Stimulated activated naive CD8-positive, alpha-beta T cell treated with anti-CD3 and anti-CD28 coated beads, Interleukin-15, Interleukin-2, amounts not matched to agents 100 ng/mL and 50 ng/mL, for 24 hours (primary cell): ENCODE results near the gene COL4A2.

Experiments
- H3K27ac Mint-ChIP-seq: one replicate; pipeline ENCODE4 v1.8.0; 2021; ENCODE audit warnings: mild to moderate bottlenecking, mixed read lengths
- H3K27me3 Mint-ChIP-seq: one replicate; pipeline ENCODE4 v1.8.0; 2021; ENCODE audit warnings: mixed read lengths
- H3K36me3 Mint-ChIP-seq: one replicate; pipeline ENCODE4 v1.8.0; 2021; ENCODE audit warnings: low read depth, mixed read lengths
- H3K4me1 Mint-ChIP-seq: one replicate; pipeline ENCODE4 v1.8.0; 2021; ENCODE audit warnings: low read depth, mixed read lengths
- H3K4me3 Mint-ChIP-seq: one replicate; pipeline ENCODE4 v1.8.0; 2021; ENCODE audit warnings: mild to moderate bottlenecking, mixed read lengths
- H3K9me3 Mint-ChIP-seq: one replicate; pipeline ENCODE4 v1.8.0; 2021; ENCODE audit warnings: mixed read lengths

The COL4A2 gene

DNA sequence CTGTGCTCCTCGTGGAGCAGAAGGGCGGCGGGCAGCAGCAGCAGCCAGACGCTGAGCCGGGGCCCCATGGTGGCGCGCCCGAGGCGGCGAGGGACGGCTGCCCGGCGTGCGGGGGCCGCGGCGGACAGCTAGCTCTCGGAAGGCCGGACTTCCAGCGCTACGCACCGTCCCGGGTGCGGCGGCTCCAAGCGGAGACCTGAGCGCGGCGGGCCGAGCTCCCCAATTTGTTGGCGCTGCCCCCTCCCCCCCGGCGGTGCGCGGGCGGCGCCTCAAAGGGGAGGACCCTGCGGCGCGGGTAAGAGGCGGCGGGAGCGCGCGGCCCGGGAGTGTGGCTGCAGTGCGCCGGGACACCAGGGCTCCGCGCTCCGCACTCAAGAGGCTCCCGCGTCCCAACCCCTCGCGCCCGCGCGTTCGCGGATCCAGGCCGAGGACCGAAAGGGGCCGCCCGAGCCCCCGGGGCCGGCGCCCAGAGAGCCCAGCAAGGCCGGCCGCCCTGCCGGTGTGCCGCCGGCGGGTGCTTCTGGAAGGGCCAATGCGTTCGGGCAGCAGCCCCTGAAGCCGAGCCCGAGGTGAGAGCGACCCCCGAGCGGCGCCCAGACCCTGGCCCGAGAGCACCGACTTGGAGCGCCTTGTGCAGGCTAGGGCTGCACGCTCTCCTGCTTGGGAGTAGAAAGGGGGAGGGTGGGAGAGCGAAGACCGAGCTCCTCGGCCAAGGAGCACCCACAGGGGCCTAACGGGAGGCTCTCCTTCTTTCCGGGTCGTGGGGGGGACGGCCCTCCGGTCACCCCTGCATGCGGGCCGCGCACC, at the start of gene COL4A2, which contains the start of gene COL4A1:
COL4A2 (plus strand) TSS at position 325 of the 807 bp plus-strand sequence. CDS start 620 bp downstream, outside the sequence.
COL4A1 (minus strand) TSS at position 198 of the 807 bp plus-strand sequence; CDS start at position 68, 130 bp downstream.
- Mint-ChIP-seq H3K9me3 (no peaks in the 10 kb centered on the region), H3K36me3 (no peaks in the 10 kb centered on the region), H3K27ac (no peak within 1 kb of the TSS), H3K4me3 (no peak within 1 kb of the TSS), H3K27me3 (peaks cover 75% of the 10 kb centered on the region), H3K4me1 (peaks cover 6% of the 10 kb centered on the region)

DNA sequence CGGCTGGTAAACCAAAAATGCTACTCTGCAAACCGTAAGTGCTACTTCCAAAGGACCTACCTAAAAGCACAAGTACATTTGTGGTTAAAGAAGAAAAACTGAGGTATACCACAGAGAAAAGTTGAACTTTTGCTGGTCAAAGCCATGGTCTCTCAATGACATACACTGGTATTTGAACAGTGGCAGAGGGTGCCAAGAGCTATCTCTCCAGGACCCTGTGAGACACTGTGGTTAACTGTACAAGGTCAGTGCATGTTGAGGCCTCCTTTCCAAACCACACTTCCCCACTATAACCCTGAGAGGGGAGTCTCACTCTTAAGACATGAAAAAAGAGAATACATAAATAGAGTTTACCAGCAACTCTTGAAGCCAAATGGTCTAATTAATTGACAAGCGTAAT, 49.7 kb upstream of the COL4A2 start:
- Mint-ChIP-seq H3K4me1 (no peaks in the 10 kb centered on the region), H3K9me3 (peaks cover 5% of the 10 kb centered on the region), H3K4me3 (no peak overlapping the region), H3K36me3 (no peaks in the 10 kb centered on the region), H3K27me3 (peaks cover 29% of the 10 kb centered on the region), H3K27ac (no peak overlapping the region)

DNA sequence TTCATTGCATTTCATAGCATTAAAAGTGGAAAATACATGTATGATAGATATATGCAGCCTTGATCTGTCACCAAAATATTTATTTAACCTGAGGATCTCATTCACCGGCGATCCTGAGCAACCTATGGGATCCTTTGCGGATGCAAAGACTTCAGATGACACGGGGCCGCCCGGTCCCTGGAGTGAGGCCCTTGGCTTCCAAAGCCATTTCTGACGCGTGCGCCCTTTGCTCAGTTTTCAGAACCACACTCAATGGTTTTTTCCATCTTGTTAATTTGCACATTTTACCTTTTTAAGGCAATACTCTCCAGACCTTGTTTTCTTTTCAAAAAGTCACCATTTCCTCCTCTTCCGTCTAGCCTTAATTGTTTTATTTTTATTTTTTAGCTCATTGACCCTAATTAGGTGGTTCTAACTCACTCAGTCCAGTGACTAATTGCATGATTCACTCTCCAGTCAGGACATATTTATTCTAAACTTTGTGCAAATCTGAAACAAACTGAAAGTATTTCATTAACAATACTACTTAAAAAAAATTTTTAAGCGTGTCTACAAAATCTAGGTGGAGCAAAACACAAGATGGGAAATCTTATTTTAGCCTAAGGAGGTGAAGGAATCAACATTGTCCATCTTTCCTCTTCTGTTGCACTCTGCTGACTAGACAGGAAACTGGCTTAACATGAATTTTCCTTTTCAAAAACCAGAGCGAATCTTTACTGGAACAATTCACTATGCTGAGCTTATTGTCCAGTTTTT, 48.0 kb upstream of the COL4A2 start:
- Mint-ChIP-seq H3K9me3 (peaks cover 5% of the 10 kb centered on the region), H3K4me3 (no peak overlapping the region), H3K27ac (no peak overlapping the region), H3K27me3 (peaks cover 38% of the 10 kb centered on the region), H3K4me1 (no peaks in the 10 kb centered on the region), H3K36me3 (no peaks in the 10 kb centered on the region)

GRCh38 chr13:110259651-110260050, 47.4 kb upstream of the COL4A2 start:
- Mint-ChIP-seq H3K36me3 (no peaks in the 10 kb centered on the region), H3K9me3 (peaks cover 5% of the 10 kb centered on the region), H3K27me3 (peaks cover 38% of the 10 kb centered on the region), H3K27ac (no peak overlapping the region), H3K4me3 (no peak overlapping the region), H3K4me1 (no peaks in the 10 kb centered on the region)

DNA sequence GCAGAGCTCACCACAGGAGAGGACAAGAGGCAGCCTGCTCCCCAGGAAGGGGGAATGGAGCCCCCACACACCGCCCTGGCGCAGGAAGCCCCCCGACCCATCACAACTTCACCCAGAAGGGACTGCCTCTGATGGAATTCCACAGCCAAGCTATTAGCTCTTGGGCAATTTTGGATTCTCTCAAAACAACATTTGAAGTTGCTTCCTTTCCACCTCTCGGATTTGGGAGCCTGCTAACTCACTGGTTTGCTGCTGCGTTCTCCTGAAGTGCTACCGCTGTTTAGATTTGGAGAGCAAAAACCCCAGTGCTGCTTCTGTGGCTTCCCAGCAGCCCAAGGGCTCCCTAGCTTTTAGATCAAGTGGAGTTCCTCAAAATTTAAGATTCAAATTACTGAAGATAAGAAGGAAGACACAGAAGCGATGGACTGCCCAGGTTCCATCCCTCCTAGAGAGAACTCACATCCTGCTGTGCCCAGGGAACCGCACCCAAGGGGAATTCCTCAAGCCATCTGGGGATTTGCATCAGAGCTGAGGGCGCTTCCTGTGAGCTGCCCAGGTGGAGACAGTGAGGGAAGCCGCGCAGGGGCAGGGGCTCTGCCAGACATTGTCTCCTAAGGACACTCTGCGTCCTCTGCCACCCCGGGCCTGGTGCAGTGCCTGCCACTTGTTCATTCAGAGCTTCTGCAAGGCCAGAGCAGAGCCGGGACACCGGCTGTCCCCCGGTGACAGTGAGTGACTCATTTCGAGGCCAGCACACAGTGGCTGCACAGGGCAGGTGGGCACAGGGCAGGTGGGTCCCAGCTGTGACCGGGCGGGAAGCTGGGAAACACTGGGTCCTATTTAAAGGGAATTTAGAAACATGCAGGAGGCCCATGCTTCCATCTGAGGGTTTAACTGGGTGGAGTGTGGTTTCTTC, 45.7 kb upstream of the COL4A2 start:
- no peaks in the 10 kb centered on the region for H3K4me1 Mint-ChIP-seq
- no peaks in the 10 kb centered on the region for H3K9me3 Mint-ChIP-seq
- H3K4me3 Mint-ChIP-seq: no peak overlapping the region
- H3K27ac Mint-ChIP-seq: no peak overlapping the region
- H3K36me3 Mint-ChIP-seq: no peaks in the 10 kb centered on the region
- H3K27me3 Mint-ChIP-seq: peaks cover 34% of the 10 kb centered on the region

DNA sequence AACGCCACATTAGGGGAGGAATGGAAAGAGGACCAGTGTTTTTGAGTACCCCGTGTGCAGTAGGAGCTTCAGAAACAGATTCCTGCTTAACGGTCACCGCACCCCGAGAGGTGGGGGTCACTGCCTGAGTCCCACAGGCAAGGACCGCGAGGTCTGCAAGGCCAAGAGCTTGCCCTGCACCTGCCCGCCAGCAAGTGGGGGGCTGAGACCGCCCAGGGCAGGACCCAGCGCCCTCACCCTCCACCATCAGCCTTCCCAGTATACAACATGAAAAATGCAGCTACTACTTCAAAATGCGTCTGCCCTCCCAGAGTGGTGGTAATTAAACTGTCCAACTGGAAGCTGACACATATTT, 45.0 kb upstream of the COL4A2 start:
- H3K9me3 Mint-ChIP-seq: no peaks in the 10 kb centered on the region
- H3K27me3 Mint-ChIP-seq: peaks cover 40% of the 10 kb centered on the region
- H3K4me1 Mint-ChIP-seq: no peaks in the 10 kb centered on the region
- no peaks in the 10 kb centered on the region for H3K36me3 Mint-ChIP-seq
- no peak overlapping the region for H3K4me3 Mint-ChIP-seq
- no peak overlapping the region for H3K27ac Mint-ChIP-seq

- Mint-ChIP-seq H3K27me3 (peaks cover 40% of the 10 kb centered on the region), H3K4me1 (no peaks in the 10 kb centered on the region), H3K27ac (no peak overlapping the region), H3K4me3 (no peak overlapping the region), H3K36me3 (no peaks in the 10 kb centered on the region), H3K9me3 (no peaks in the 10 kb centered on the region)
Measured at GRCh38 chr13:110262508-110263291, 44.4 kb upstream of the COL4A2 start.

GRCh38 chr13:110263404-110263803, 43.7 kb upstream of the COL4A2 start:
- Mint-ChIP-seq H3K27ac (no peak overlapping the region), H3K27me3 (peaks cover 45% of the 10 kb centered on the region)

GRCh38 chr13:110263888-110264287, 43.2 kb upstream of the COL4A2 start:
- Mint-ChIP-seq H3K4me3 (no peak overlapping the region), H3K4me1 (no peaks in the 10 kb centered on the region), H3K36me3 (no peaks in the 10 kb centered on the region), H3K27ac (no peak overlapping the region), H3K9me3 (no peaks in the 10 kb centered on the region), H3K27me3 (peaks cover 43% of the 10 kb centered on the region)

More at GRCh38 chr13:110263404-110263803, 43.7 kb upstream of the COL4A2 start:
- no peaks in the 10 kb centered on the region for H3K4me1 Mint-ChIP-seq
- no peak overlapping the region for H3K4me3 Mint-ChIP-seq
- H3K36me3 Mint-ChIP-seq: no peaks in the 10 kb centered on the region
- H3K9me3 Mint-ChIP-seq: no peaks in the 10 kb centered on the region

DNA sequence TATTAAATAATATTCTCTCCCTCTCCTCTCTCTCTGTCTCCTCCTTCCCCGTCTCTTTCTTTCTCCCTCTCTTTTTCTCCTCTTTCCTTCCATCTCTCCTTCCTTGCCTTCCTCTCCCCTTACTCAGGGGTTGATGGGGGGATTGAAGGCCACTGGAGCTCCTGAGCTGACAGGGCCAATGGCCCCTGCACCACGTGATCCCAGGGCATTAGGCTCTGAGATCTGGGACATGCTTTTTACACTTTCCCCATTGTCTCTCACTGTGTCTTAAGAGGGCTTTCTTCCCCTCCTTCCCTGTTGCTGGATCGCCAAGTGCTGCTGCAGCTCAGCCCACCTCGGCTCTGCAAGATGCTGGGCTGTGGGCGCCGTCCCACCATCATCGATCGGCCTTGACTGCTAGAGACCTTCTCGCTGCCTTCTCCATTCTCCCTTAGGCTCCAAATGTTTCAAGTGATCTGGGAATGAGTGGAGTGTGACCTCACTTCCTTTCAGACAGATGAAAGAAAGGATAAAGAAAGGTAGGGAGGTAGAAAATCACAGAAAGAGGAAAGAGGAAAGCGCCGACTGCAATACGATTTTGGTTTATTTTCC, 42.3 kb upstream of the COL4A2 start:
- no peak overlapping the region for H3K4me3 Mint-ChIP-seq
- no peaks in the 10 kb centered on the region for H3K4me1 Mint-ChIP-seq
- peaks cover 38% of the 10 kb centered on the region for H3K27me3 Mint-ChIP-seq
- no peaks in the 10 kb centered on the region for H3K36me3 Mint-ChIP-seq
- H3K27ac Mint-ChIP-seq: no peak overlapping the region
- no peaks in the 10 kb centered on the region for H3K9me3 Mint-ChIP-seq

DNA sequence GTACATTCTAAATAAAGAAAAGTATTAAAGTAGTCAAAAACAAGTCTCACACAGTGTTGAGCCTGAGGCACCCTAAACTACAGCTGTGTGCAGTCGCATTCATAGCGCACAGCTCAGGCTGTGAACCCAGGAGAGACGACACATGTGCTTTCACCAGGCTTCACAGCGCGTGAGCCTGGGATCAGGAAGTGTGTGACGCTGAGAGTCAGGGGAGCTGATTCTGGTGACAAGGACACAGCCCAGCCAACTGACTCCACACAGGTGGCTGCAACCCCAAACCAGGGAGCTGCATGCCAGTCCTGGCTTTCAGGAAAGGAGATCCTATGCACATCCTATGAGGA, 41.8 kb upstream of the COL4A2 start:
- Mint-ChIP-seq H3K4me3 (no peak overlapping the region), H3K9me3 (no peaks in the 10 kb centered on the region), H3K4me1 (no peaks in the 10 kb centered on the region), H3K27me3 (peaks cover 34% of the 10 kb centered on the region), H3K27ac (no peak overlapping the region), H3K36me3 (no peaks in the 10 kb centered on the region)

- no peaks in the 10 kb centered on the region for H3K9me3 Mint-ChIP-seq
- no peaks in the 10 kb centered on the region for H3K4me1 Mint-ChIP-seq
- no peak overlapping the region for H3K4me3 Mint-ChIP-seq
- H3K27ac Mint-ChIP-seq: no peak overlapping the region
- H3K27me3 Mint-ChIP-seq: peaks cover 31% of the 10 kb centered on the region
- H3K36me3 Mint-ChIP-seq: no peaks in the 10 kb centered on the region
Measured at GRCh38 chr13:110265682-110266430, 41.2 kb upstream of the COL4A2 start.

- Mint-ChIP-seq H3K4me3 (no peak overlapping the region), H3K27ac (no peak overlapping the region), H3K4me1 (no peaks in the 10 kb centered on the region), H3K27me3 (peaks cover 29% of the 10 kb centered on the region), H3K9me3 (no peaks in the 10 kb centered on the region), H3K36me3 (no peaks in the 10 kb centered on the region)
Measured at GRCh38 chr13:110266431-110266809, 40.7 kb upstream of the COL4A2 start.
